Uterus (tissue), 4 donors: Measurements from ENCODE around the gene YWHAB. TPM values are rescaled to one million over a fixed set of nuclear protein-coding genes. Genes with fewer than 3 reads are reported as not detected.
"Not testable (repeated sequence)": the region's sequence is repeated elsewhere in the genome, so short reads cannot be mapped to it uniquely, and the experiment has no call there.

Experiments used
- DNase-seq, 2 donors: peaks; one replicate each; pipeline ENCODE4 v3.0.0-alpha.2; 2019 to 2020
- H3K27ac ChIP-seq, 2 donors: fragments of 200-600 bp; sonication (generic); 1 replicate in 1 of 2; 2 replicates in 1 of 2; pipeline ENCODE4 v1.5.1; 2016 to 2018
- H3K27me3 ChIP-seq, 2 donors: fragments of 200-600 bp; sonication (generic); one replicate each; pipeline ENCODE4 v1.5.1; 2018 to 2019; ENCODE audit warnings: control low read depth in 1 of 2
- H3K36me3 ChIP-seq, 2 donors: fragments of 200-600 bp; sonication (generic); one replicate each; pipeline ENCODE4 v1.5.1; 2019; ENCODE audit warnings: control low read depth in 1 of 2
- H3K4me1 ChIP-seq, 2 donors: fragments of 200-600 bp; sonication (generic); one replicate each; pipeline ENCODE4 v1.5.1; 2018 to 2019; ENCODE audit warnings: control low read depth in 1 of 2
- H3K4me3 ChIP-seq, 2 donors: fragments of 200-600 bp; sonication (generic); 1 replicate in 1 of 2; 2 replicates in 1 of 2; pipeline ENCODE4 v1.5.1; 2018 to 2019; ENCODE audit warnings: mild to moderate bottlenecking in 1 of 2
- H3K9me3 ChIP-seq, 2 donors: fragments of 200-600 bp; sonication (generic); one replicate each; pipeline ENCODE4 v1.5.1; 2019; ENCODE audit warnings: control low read depth in 1 of 2
- POLR2A ChIP-seq, 2 donors: fragments of 450-650 bp; IDR thresholded peaks; one replicate each; pipeline ENCODE4 v1.6.1; 2016; ENCODE audit warnings: antibody characterized with exemption in 2 of 2, mild to moderate bottlenecking in 1 of 2, moderate library complexity in 1 of 2
- intact Hi-C: fragments of 100-400 bp; cut with DNase I; formaldehyde crosslinking; loops from one replicate; pipeline ENCODE4 v1.15.1; 2023; ENCODE audit warnings: low total_unique reads
- total RNA-seq, 4 donors: library from RNA; depleted of rRNA in 3 of 4; stranded (reverse); fragments of >200 nt in 3 of 4; gene quantifications; one replicate each; pipeline versions ENCODE4 v1.1.0 to v1.2.4, GENCODE V29; 2014 to 2023
- TF ChIP-seq, protein P1 (sequence below), 4 experiments: fragments of 200-600 bp in 2 of 4; fragments of 450-650 bp in 2 of 4; sonication (generic) in 2 of 4; IDR thresholded peaks; one replicate each; pipeline ENCODE4 v1.5.1; 2016 to 2019; ENCODE audit warnings: antibody characterized with exemption in 4 of 4, mild to moderate bottlenecking in 2 of 4, moderate library complexity in 1 of 4
- donor health status: DM: yes; HTN: yes; CAD: no.

YWHAB gene
- total RNA-seq, 4 donors from 2014 or later: 54.3 to 131 (median 108) TPM

DNA sequence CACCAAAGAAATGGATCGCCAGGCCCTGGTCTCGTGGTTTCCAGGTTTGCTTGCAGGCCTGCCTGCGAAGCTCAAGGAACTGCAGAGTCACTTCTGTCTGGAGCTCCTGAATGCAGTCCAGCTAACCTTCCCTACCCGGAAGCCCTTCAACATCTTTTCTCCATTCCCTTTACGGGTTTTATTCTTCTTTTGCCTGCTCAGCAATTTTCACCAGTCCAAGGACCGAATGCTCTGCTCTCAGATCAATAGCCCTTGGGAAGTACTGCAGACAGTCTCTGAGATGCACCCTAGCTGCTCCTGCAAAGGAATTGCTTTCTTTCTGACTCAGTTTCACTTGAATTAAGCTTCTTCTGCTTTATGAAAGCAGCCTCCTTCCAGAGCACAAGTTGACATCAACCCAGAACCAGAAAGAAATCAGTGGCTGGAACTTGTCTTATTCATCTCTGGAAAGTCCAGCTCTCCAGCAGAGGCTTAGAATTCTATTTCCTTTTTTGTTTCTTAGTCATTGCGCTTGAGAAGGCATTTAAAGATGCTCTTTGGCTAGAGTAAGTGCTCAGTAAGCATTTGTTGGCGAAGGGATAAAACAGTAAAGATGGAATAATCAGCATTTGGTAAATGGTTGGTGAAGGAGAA is 18.7 kb upstream of the YWHAB start:
- Histone ChIP-seq H3K9me3 (no peaks in the 10 kb centered on the region), H3K4me1 (peaks cover 0 to 11% of the 10 kb centered on the region in 2 donors), H3K4me3 (no peak overlapping the region), H3K27me3 (no peaks in the 10 kb centered on the region), H3K27ac (no peak overlapping the region), H3K36me3 (no peaks in the 10 kb centered on the region)
- DNase-seq: no peak
- TF ChIP-seq POLR2A (IDR thresholded peaks at IDR 0.05): no peak
- TF ChIP-seq, protein P1, sequence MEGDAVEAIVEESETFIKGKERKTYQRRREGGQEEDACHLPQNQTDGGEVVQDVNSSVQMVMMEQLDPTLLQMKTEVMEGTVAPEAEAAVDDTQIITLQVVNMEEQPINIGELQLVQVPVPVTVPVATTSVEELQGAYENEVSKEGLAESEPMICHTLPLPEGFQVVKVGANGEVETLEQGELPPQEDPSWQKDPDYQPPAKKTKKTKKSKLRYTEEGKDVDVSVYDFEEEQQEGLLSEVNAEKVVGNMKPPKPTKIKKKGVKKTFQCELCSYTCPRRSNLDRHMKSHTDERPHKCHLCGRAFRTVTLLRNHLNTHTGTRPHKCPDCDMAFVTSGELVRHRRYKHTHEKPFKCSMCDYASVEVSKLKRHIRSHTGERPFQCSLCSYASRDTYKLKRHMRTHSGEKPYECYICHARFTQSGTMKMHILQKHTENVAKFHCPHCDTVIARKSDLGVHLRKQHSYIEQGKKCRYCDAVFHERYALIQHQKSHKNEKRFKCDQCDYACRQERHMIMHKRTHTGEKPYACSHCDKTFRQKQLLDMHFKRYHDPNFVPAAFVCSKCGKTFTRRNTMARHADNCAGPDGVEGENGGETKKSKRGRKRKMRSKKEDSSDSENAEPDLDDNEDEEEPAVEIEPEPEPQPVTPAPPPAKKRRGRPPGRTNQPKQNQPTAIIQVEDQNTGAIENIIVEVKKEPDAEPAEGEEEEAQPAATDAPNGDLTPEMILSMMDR (IDR thresholded peaks at IDR 0.05): no peak
- intact Hi-C loops: loop anchor here (5.0 to 10.0 kb wide), 2 partner anchors 122 to 185 kb away; partner anchors contain the start of gene KCNK15

DNA sequence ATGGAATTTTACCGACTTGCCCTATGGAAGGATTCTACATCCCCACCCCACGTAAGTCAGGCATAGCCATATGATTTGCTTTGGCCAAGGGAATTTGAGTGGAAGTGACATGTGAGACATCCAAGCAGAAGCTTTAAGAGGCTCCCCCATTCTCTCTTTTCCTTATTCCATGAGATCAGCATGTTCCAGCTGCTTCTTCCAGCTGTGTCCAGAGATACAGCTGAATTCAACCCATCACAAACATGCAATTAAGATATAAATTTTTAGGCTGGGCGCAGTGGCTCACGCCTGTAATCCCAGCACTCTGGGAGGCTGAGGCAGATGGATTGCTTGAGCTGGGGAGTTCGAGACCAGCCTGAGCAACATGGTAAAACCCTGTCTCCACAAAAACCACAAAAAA is 16.0 kb upstream of the YWHAB start:
- no peak for TF ChIP-seq POLR2A (IDR thresholded peaks at IDR 0.05)
- TF ChIP-seq, protein P1 (IDR thresholded peaks at IDR 0.05): no peak
- intact Hi-C loops: loop anchor here (5.0 to 10.0 kb wide), 2 partner anchors 125 to 187 kb away; partner anchors contain the start of gene KCNK15
- Histone ChIP-seq H3K36me3 (no peaks in the 10 kb centered on the region), H3K27ac (no peak overlapping the region), H3K4me1 (no peaks in the 10 kb centered on the region), H3K9me3 (no peaks in the 10 kb centered on the region), H3K27me3 (no peaks in the 10 kb centered on the region), H3K4me3 (no peak overlapping the region)
- no peak for DNase-seq

DNA sequence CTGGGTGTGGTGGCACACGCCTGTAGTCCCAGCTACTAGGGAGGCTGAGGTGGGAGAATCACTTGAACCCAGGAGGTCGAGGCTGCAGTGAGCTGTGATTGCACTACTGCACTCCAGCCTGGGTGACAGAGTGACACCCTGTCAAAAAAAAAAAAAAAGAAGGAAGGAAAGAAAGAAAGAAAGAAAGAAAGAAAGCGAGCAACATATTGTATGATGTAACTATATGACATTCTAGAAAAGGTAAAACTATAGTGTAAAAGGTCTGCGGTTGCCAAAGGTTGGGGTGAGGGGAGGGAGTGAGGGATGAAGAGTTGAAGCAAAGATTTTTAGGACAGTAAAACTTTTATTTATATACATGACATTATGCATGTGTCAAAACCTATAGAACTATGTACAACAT is 3.1 kb upstream of the YWHAB start:
- not testable (repeated sequence) for H3K4me1 ChIP-seq, H3K36me3 ChIP-seq, H3K9me3 ChIP-seq, H3K27ac ChIP-seq, H3K27me3 ChIP-seq, DNase-seq, H3K4me3 ChIP-seq
- intact Hi-C loops: loop anchor here (10.0 kb wide), 1 partner anchor 82 kb away; the partner anchor contains the start of genes STK4 and TOMM34

DNA sequence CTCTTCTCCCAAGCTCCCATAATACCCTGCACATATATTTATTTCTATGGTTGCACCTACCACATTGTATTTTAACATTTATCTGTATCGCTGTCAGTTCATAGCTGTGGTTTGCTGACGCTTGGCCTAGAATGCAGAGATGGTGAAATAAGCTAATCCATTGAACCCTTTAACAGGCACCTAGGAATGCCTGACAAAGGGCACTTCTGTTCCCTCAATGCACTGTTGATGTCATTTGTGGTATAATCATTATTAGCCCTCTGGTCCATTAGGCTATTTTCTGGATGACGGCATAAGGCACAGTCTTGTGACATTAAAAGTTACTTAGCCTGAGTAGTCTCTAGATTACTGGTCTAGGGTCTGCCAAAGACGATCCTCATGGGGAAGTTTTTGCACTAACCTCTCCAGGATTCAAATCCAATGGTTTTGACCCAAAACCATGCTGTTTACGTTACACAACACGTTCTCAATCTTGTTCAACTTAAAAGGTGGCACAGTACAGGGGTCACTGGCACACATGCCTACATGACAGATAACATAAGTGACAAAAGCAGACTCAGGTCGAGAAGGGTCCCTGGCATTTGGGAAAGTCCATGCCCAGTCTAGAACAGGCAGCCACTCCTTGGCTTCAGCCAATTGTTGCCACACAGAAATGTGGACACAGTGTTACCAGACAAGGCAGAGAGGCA is 2.1 kb upstream of the YWHAB start:
- Histone ChIP-seq H3K4me3 (no peak overlapping the region), H3K4me1 (peaks cover 0 to 7% of the 10 kb centered on the region in 2 donors), H3K36me3 (no peaks in the 10 kb centered on the region), H3K9me3 (no peaks in the 10 kb centered on the region), H3K27ac (no peak overlapping the region), H3K27me3 (no peaks in the 10 kb centered on the region)
- intact Hi-C loops: loop anchor here (10.0 kb wide), 1 partner anchor 81 kb away; the partner anchor contains the start of genes STK4 and TOMM34
- DNase-seq: no peak
- TF ChIP-seq POLR2A (IDR thresholded peaks at IDR 0.05): no peak
- TF ChIP-seq, protein P1 (IDR thresholded peaks at IDR 0.05): no peak

DNA sequence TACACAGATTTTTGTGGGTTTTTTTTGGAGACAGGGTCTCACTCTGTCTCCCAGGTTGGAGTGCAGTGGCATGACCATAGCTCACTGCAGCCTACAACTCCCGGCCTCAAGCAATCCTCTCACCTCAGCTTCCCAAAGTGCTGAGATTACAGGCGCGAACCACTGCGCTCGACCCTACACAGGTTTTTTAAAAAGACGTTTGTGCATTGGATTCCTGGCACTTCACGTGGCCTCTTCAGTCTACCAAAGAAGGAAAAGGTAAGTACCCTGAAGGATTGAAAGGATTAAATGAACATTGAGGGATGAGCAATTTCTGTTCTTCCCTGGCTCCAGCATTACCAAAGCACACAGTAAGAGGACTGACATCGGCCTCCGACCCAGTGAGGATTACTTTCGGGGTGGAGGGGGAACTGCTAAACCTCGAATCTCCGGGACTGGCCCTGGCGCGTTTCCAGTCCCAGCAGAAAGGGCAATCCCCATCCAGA is 556 bp upstream of the YWHAB start:
- no peaks in the 10 kb centered on the region for H3K27me3 ChIP-seq
- no peaks in the 10 kb centered on the region for H3K36me3 ChIP-seq
- H3K4me3 ChIP-seq: peak overlapping the region; percentile 94 to 99
- DNase-seq: no peak
- peaks cover 0 to 7% of the 10 kb centered on the region in 2 donors for H3K4me1 ChIP-seq
- TF ChIP-seq POLR2A (IDR thresholded peaks at IDR 0.05): no peak
- TF ChIP-seq, protein P1 (IDR thresholded peaks at IDR 0.05): no peak
- no peaks in the 10 kb centered on the region for H3K9me3 ChIP-seq
- H3K27ac ChIP-seq: peak overlapping the region; percentile 93 to 97
- intact Hi-C loops: loop anchor here (10.0 kb wide), 1 partner anchor 80 kb away; the partner anchor contains the start of genes STK4 and TOMM34
